HG03025 (cell line): ENCODE measurements around the gene DYRK2.

Experiments used
- ATAC-seq: cut with Tn5 transposase; IDR thresholded peaks from one replicate; pipeline ENCODE4 v1.9.1; 2021; ENCODE audit warnings: mild to moderate bottlenecking, moderate library complexity; ENCODE audit not compliant: unreplicated experiment, low FRiP score

The DYRK2 gene

GRCh38 chr12:67648521-67649260, at the start of gene DYRK2:
Gene DYRK2 (plus strand): TSS chr12:67648745. CDS start chr12:67649134, 389 bp downstream.
- peak; percentile 42 for ATAC-seq

DNA sequence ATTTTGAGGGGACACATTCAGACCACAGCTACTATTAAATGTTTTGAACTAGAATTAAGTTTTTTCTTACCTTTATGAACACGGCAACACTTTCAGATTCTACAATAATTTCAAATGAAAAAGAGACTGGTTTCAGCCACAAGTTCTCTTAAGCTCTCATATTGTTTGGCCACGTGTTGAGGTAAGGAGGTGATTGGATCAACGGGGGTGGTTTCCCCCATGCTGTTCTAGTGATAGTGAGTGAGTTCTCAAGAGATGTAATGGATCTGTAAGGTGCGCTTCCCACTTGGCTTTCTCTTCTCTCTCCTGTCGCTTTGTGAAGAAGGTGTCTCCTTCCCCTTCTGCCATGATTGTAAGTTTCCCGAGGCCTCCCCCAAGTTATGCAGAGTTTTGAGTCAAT, 48.9 kb upstream of the DYRK2 start:
- ATAC-seq, result no peak

- ATAC-seq, result no peak
These were observed 47.4 kb upstream of the DYRK2 start for GRCh38 chr12:67601126-67601525.

DNA sequence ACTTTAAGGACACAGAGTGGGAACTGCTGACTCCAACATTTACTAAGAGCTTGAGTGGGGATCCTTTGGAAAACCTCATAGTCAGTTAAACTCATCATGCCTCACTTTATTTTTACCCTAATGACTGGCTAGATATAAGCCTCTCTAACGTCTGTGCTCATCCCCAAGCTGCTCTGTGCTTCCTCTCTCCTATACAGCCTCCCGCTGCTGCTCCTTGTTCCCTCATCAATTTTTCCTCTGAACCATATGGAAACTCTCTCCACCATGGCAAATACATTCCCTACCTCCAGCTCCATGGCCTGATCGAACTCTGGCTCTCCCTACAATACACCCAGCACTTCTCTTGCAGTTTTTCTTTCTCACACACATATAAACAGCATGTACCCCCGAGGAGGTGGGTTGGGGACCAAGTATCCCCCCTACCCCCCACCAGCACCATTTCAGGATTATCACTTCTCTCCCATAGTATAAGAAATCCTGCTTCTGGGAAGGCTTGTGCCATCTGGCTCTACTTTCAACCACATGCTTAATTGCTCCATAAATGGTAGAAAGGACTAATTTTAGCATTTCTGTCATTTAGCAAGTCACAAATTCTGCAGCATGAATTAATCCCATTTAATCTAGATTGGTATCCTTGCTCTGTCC, 39.2 kb upstream of the DYRK2 start:
- ATAC-seq, result no peak

DNA sequence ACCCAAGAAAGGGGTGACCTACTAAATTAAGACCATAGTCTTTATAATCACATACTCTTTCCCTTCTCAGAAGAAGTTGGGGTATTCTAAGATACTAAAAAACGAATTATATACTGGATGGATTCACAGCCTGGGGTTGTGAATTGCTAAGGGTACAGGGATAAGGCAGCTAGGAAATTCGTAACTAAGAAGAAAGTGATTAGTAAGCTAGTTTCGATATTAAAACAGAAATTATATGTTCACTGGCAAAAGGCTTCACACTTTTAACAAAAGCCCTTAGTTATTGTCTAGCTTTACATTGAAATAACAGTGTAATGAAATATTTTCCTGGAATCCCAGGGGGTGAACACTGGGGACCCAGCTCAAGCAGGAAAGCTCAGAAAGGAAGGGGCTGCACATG, 35.5 kb upstream of the DYRK2 start:
- ATAC-seq, result no peak

DNA sequence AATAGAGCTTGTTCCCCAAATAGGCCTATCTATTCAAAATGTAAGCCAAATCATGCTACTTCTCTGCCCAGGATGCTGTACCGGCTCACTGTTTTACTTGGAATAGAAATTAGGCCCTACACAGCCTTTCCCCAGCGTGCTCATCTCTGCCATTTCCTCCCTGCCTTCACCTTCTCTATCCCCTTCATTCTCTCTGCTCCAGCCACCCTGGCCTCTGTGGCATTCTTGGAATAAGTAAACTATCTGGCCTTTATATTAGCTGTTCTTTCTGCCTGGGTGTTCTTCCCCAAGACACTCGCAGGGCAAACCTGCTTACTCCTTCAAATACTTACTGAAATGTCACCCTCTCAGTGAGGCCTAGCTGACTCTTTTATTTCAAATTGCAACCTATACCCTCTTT, 30.9 kb upstream of the DYRK2 start:
- no peak for ATAC-seq

GRCh38 chr12:67618303-67618702, 30.2 kb upstream of the DYRK2 start:
- ATAC-seq, result no peak

- ATAC-seq, result no peak
These were observed 27.4 kb upstream of the DYRK2 start for GRCh38 chr12:67621112-67621511.

DNA sequence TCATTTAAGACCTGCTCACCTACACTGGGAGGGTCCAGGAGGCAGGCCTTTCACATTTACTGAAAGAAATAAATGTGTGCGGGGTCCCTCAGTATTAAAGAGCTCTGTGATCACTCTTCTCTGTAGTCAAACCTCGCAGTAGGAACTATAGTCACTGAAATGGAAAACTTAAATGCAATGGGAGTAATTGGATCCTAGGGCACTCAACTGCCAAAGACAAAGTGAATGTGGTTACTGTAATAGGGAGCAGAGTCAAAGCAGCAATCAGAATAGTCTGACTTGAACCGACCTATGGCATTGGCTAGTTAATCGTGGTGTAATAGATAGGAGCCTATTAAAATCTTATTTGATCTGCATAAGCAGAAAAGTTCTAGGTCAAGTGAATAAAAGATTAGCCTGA, 26.6 kb upstream of the DYRK2 start:
- ATAC-seq, result no peak

GRCh38 chr12:67623259-67623658, 25.3 kb upstream of the DYRK2 start:
- no peak for ATAC-seq

DNA sequence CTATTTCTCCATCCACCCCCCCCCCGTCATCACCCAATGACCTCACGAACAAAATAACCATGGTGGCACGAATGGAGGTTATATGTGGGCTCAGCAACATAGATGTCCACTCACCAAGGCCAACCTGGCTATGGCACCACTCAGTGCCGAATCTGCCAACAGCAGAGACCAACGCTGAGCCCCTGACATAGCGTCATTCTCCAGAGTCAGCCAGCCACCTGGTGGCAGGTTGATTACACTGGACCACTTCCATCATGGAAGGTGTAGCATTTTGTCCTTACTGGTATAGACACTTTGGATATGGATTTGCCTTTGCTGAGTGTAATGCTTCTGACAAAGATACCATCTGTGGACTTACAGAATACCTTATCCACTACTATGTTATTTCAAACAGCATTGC, 24.2 kb upstream of the DYRK2 start:
- no peak for ATAC-seq

DNA sequence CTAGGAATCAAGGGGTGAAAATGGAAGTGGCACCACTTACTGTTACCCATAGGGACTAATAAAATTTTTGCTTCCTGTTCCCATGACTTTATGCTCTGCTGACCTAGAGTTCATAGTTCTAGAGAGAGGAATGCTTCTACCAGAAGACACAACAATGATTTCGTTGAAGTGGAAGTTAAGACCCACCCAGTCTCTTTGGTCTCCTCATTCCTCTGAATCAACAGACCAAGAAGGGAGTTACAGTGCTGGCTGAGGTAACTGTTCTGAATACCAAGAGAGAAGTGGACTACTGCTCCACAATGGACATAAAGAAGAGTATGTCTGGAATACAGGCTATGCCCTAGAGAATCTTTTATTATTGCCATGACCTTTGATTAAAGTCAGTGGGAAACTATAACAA, 23.5 kb upstream of the DYRK2 start:
- no peak for ATAC-seq

- ATAC-seq, result no peak
These were observed 22.4 kb upstream of the DYRK2 start for GRCh38 chr12:67626156-67626555.

GRCh38 chr12:67630373-67631088, 18.0 kb upstream of the DYRK2 start:
- peak; percentile 96 for ATAC-seq

- no peak for ATAC-seq
These were observed 16.5 kb upstream of the DYRK2 start for GRCh38 chr12:67632005-67632404.

- ATAC-seq, result no peak
These were observed 15.4 kb upstream of the DYRK2 start for GRCh38 chr12:67633024-67633610.

- ATAC-seq, result no peak
These were observed 14.8 kb upstream of the DYRK2 start for GRCh38 chr12:67633708-67634107.

GRCh38 chr12:67634303-67634761, 14.2 kb upstream of the DYRK2 start:
- no peak for ATAC-seq

DNA sequence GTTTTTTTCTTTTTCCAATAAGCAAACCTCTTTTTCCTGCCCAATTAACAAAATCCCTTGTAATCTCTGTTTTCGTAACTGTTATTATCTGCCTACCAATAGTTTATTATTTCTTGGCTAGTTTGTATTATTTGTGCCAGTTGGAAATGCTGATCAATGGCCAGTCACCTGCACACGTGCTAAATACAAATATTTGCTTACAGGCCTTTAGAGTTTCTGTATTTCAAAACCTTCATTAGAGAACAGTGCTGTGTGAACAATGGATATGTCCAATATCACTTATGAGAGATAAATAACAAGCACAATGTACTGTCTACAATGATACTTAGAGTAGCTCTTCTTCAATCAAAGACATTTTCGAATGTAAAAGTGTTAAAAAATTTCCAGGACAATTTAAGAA, 10.8 kb upstream of the DYRK2 start:
- no peak for ATAC-seq

- ATAC-seq, result no peak
These were observed 9.9 kb upstream of the DYRK2 start for GRCh38 chr12:67638694-67639093.

- ATAC-seq, result no peak
These were observed 7.7 kb upstream of the DYRK2 start for GRCh38 chr12:67640863-67641262.
